Keratinocyte (primary cell): ENCODE data around the gene MAZ. TPM values are rescaled to one million over a fixed set of nuclear protein-coding genes. Genes with fewer than 3 reads are reported as not detected.
A peak's percentile ranks its signal among the peaks of the same experiment; 100 is the strongest.

Experiments
- DNase-seq: peaks from one replicate; pipeline ENCODE4 v3.0.0-alpha.2; 2011; ENCODE audit warnings: low read depth, missing footprints, low spot score
- FAIRE-seq: peaks from 2 replicates; lab custom pipeline; 2011; peaks lifted over from hg19 to GRCh38; lab: Jason Lieb, UNC
- H2AFZ ChIP-seq: 2 replicates; pipeline ENCODE4 v1.6.0; 2012; ENCODE audit warnings: low read length, control low read depth, inconsistent platforms; ENCODE audit not compliant: control insufficient read depth
- H3K27ac ChIP-seq: 2 replicates; pipeline ENCODE4 v1.5.1; 2011; ENCODE audit warnings: low read length; ENCODE audit not compliant: control insufficient read depth, insufficient read depth
- H3K27me3 ChIP-seq: 3 replicates; pipeline ENCODE4 v1.6.0; 2011; ENCODE audit warnings: low read length; ENCODE audit not compliant: control insufficient read depth, insufficient read depth; ENCODE audit errors: extremely low read depth
- H3K36me3 ChIP-seq, 2 experiments: 2 replicates in 1 of 2; 3 replicates in 1 of 2; pipeline ENCODE4 v1.5.1; 2011; ENCODE audit warnings: low read length in 2 of 2, mild to moderate bottlenecking in 1 of 2; ENCODE audit not compliant: control insufficient read depth in 2 of 2, insufficient read depth in 2 of 2; ENCODE audit errors: extremely low read depth in 1 of 2
- H3K4me1 ChIP-seq: 3 replicates; pipeline ENCODE4 v1.5.1; 2011; ENCODE audit warnings: low read length; ENCODE audit not compliant: control insufficient read depth, insufficient read depth; ENCODE audit errors: extremely low read depth
- H3K4me2 ChIP-seq: 3 replicates; pipeline ENCODE4 v1.6.0; 2011; ENCODE audit warnings: low read depth, low read length; ENCODE audit not compliant: control insufficient read depth, insufficient read depth; ENCODE audit errors: extremely low read depth
- H3K4me3 ChIP-seq, 3 experiments: fragments of 200-600 bp in 1 of 3; sonication (generic) in 1 of 3; 2 replicates in 2 of 3; 3 replicates in 1 of 3; pipeline ENCODE4 v1.5.1; 2011 to 2016; ENCODE audit warnings: low read length in 3 of 3, mild to moderate bottlenecking in 3 of 3, control low read depth in 2 of 3, inconsistent platforms in 1 of 3, low read depth in 1 of 3, mixed read lengths in 1 of 3, mixed run types in 1 of 3, moderate library complexity in 1 of 3; ENCODE audit not compliant: control insufficient read depth in 2 of 3, insufficient read depth in 2 of 3; ENCODE audit errors: extremely low read depth in 1 of 3
- H3K79me2 ChIP-seq: 2 replicates; pipeline ENCODE4 v1.6.0; 2012; ENCODE audit warnings: low read length; ENCODE audit not compliant: control insufficient read depth, insufficient read depth
- H3K9ac ChIP-seq: 3 replicates; pipeline ENCODE4 v1.6.0; 2011; ENCODE audit warnings: low read length; ENCODE audit not compliant: control insufficient read depth, insufficient read depth; ENCODE audit errors: extremely low read depth
- H3K9me1 ChIP-seq: 3 replicates; pipeline ENCODE4 v1.6.0; 2011; ENCODE audit warnings: low read length; ENCODE audit not compliant: control insufficient read depth, insufficient read depth; ENCODE audit errors: extremely low read depth
- H3K9me3 ChIP-seq: 2 replicates; pipeline ENCODE4 v1.5.1; 2012; ENCODE audit warnings: low read depth, low read length; ENCODE audit not compliant: control insufficient read depth
- H4K20me1 ChIP-seq: 3 replicates; pipeline ENCODE4 v1.6.0; 2011; ENCODE audit warnings: low read length; ENCODE audit not compliant: control insufficient read depth, insufficient read depth; ENCODE audit errors: extremely low read depth
- EZH2 ChIP-seq: IDR thresholded peaks from one replicate; pipeline ENCODE4 v1.6.1; 2012; ENCODE audit warnings: inconsistent platforms, mild to moderate bottlenecking, low read length, moderate library complexity
- dilution Hi-C: fragments of 300-500 bp; cut with MboI; formaldehyde crosslinking; loops from one replicate; pipeline ENCODE4 v1.7.0; 2020; ENCODE audit warnings: low sequenced_read_pairs; ENCODE audit not compliant: extremely low pct_ligation_motif_present
- polyA plus RNA-seq, 5 experiments: library from polyadenylated mRNA; depleted of rRNA in 3 of 5; stranded (reverse) in 3 of 5; stranded (forward) in 1 of 5; unstranded in 1 of 5; fragments of >200 nt; gene quantifications; 1 replicate in 1 of 5; 2 replicates in 3 of 5; 3 replicates in 1 of 5; pipeline versions ENCODE4 v1.2.1 to v1.2.3, GENCODE V29; 2011 to 2012; ENCODE audit warnings: missing spikeins in 2 of 5, low read depth in 1 of 5, low replicate concordance in 1 of 5
- TF ChIP-seq, protein P1 (sequence below), 3 experiments: IDR thresholded peaks in 1 of 3; conservative IDR thresholded peaks in 1 of 3; optimal IDR thresholded peaks in 1 of 3; 2 replicates in 2 of 3; 3 replicates in 1 of 3; pipeline versions ENCODE3 to v1.5.1; 2011; ENCODE audit warnings: low read length in 3 of 3, mild to moderate bottlenecking in 3 of 3, moderate library complexity in 2 of 3, control low read depth in 1 of 3, inconsistent platforms in 1 of 3; ENCODE audit not compliant: insufficient read depth in 2 of 3; ENCODE audit errors: extremely low read depth in 1 of 3

The MAZ gene
- polyA plus RNA-seq, 1 donor (not counting 4 experiments of a cell fraction or from before 2014, with no cell fraction given), result 48.5 TPM

DNA sequence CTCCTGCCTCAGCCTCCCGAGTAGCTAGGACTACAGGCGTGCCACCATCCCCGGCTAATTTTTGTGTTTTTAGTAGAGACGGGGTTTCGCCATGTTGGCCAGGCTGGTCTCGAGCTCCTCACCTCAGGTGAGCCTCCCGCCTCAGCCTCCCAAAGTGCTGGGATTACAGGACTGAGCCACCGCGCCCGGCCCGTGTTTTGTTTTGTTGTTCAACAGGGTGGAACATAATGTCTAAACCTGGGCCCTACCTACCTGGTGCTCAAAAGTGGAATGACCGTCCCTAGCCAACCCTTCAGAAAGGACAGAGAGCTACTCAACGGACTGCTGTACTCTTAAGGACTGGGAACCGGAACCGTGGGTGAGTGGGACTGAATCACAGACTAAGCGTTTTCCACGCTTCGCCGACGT lies 16.6 kb upstream of the MAZ start:
- Histone ChIP-seq H2AFZ (peak overlapping the region; percentile 98), H3K4me3 (peak overlapping the region; percentile 78 to 89 (median 88)), H3K27ac (peak overlapping the region; percentile 77), H3K27me3 (no peaks in the 10 kb centered on the region), H3K9ac (peak overlapping the region; percentile 91), H3K36me3 (no peaks in the 10 kb centered on the region), H4K20me1 (no peaks in the 10 kb centered on the region), H3K9me3 (no peaks in the 10 kb centered on the region), H3K4me2 (peak overlapping the region; percentile 89), H3K4me1 (peaks cover 21% of the 10 kb centered on the region), H3K9me1 (no peaks in the 10 kb centered on the region), H3K79me2 (peaks cover 41% of the 10 kb centered on the region)
- FAIRE-seq (no peak), DNase-seq (no peak)
- TF ChIP-seq, protein P1, sequence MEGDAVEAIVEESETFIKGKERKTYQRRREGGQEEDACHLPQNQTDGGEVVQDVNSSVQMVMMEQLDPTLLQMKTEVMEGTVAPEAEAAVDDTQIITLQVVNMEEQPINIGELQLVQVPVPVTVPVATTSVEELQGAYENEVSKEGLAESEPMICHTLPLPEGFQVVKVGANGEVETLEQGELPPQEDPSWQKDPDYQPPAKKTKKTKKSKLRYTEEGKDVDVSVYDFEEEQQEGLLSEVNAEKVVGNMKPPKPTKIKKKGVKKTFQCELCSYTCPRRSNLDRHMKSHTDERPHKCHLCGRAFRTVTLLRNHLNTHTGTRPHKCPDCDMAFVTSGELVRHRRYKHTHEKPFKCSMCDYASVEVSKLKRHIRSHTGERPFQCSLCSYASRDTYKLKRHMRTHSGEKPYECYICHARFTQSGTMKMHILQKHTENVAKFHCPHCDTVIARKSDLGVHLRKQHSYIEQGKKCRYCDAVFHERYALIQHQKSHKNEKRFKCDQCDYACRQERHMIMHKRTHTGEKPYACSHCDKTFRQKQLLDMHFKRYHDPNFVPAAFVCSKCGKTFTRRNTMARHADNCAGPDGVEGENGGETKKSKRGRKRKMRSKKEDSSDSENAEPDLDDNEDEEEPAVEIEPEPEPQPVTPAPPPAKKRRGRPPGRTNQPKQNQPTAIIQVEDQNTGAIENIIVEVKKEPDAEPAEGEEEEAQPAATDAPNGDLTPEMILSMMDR (optimal IDR thresholded peaks at IDR 0.05 in 1 of 3, IDR thresholded peaks at IDR 0.05 in 1 of 3, conservative IDR thresholded peaks at IDR 0.05 in 1 of 3; ENCODE audit: extremely low read depth in 1 of 3, insufficient read depth in 2 of 3, low read length in 3 of 3), result no peak
- no peak for TF ChIP-seq EZH2
- dilution Hi-C loops, result no loop called here

DNA sequence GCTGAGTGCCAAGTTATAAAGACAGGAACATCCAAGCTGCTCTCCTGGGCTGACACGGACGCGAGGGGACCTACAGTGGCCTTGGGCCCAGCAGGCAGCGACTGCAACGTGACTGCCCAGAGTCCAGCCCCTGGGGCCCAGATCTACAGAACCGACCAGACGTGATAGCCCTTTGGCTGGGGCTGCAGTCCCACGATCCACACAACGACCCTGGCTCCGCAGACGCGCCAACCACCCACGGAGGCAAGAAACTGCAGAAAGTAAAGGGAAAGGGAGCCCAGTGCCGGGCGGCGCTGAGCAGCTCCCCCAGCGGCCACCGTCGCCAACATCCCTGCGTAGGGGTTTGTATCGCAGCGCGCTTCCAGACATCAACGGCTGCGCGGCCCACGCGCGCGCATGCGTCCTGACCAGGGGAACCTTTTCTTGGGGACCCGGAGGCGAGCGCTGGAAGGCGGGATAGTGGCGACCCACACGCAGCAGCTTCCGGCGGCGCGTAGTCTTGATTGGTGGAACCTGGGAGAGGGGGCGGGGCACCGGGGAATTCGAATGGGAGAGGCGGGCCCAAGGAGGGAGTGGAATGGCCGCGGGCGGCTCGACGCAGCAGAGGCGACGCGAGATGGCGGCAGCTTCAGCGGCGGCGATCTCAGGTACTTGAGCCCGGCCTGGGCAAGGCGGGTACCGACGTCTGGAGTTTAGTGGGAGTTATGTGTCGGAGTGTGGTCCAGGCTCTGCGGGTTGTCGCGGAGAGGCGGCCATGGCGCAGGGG lies 16.0 kb upstream of the MAZ start, which contains the start of gene KIF22:
KIF22 (plus strand) TSS at position 569 of the 766 bp plus-strand sequence; CDS start at position 578, 9 bp downstream.
- H3K4me3 ChIP-seq, result peak within 1 kb of the TSS; percentile 78 to 91 (median 89)

More for the DNA sequence above, 16.0 kb upstream of the MAZ start, which contains the start of gene KIF22:
- peaks cover 47% of the 10 kb centered on the region for H3K79me2 ChIP-seq
- H3K9me3 ChIP-seq, result no peaks in the 10 kb centered on the region
- dilution Hi-C loops, result no loop called here
- TF ChIP-seq, protein P1 (optimal IDR thresholded peaks at IDR 0.05 in 1 of 3, IDR thresholded peaks at IDR 0.05 in 1 of 3, conservative IDR thresholded peaks at IDR 0.05 in 1 of 3; ENCODE audit: extremely low read depth in 1 of 3, insufficient read depth in 2 of 3, low read length in 3 of 3), result peak; percentile 73 to 89 (median 74)
- no peak for TF ChIP-seq EZH2
- DNase-seq (peak; percentile 88), FAIRE-seq (no peak)
- H3K4me2 ChIP-seq, result peak within 1 kb of the TSS; percentile 90
- H3K36me3 ChIP-seq, result no peaks in the 10 kb centered on the region
- no peaks in the 10 kb centered on the region for H4K20me1 ChIP-seq
- peaks cover 21% of the 10 kb centered on the region for H3K4me1 ChIP-seq
- H3K27ac ChIP-seq, result peak within 1 kb of the TSS; percentile 79
- H2AFZ ChIP-seq, result peak within 1 kb of the TSS; percentile 98
- H3K27me3 ChIP-seq, result no peaks in the 10 kb centered on the region
- H3K9me1 ChIP-seq, result no peaks in the 10 kb centered on the region
- H3K9ac ChIP-seq, result peak within 1 kb of the TSS; percentile 91
